HUES48 (cell line): Measurements from ENCODE around the gene OLFML3.

Experiments used
- H3K27ac ChIP-seq: one replicate; pipeline ENCODE4 v1.7.0; 2013; ENCODE audit warnings: low read depth, low read length, inconsistent platforms
- H3K27me3 ChIP-seq: 2 replicates; pipeline ENCODE4 v1.6.1; 2013; ENCODE audit warnings: mild to moderate bottlenecking, low read length; ENCODE audit not compliant: control insufficient read depth, insufficient read depth
- H3K36me3 ChIP-seq: 2 replicates; pipeline ENCODE4 v1.6.1; 2013; ENCODE audit warnings: low read length; ENCODE audit not compliant: control insufficient read depth, insufficient read depth
- H3K4me1 ChIP-seq: 2 replicates; pipeline ENCODE4 v1.6.1; 2013; ENCODE audit warnings: mild to moderate bottlenecking, low read length; ENCODE audit not compliant: control insufficient read depth, insufficient read depth
- H3K4me3 ChIP-seq: 2 replicates; pipeline ENCODE4 v1.5.1; 2013; ENCODE audit warnings: mild to moderate bottlenecking, low read depth, low read length
- H3K9ac ChIP-seq: 2 replicates; pipeline ENCODE4 v1.6.1; 2013; ENCODE audit warnings: mild to moderate bottlenecking, low read depth, low read length, moderate library complexity
- H3K9me3 ChIP-seq: 2 replicates; pipeline ENCODE4 v1.6.1; 2013; ENCODE audit warnings: low read length; ENCODE audit not compliant: control insufficient read depth, insufficient read depth

The OLFML3 gene

DNA sequence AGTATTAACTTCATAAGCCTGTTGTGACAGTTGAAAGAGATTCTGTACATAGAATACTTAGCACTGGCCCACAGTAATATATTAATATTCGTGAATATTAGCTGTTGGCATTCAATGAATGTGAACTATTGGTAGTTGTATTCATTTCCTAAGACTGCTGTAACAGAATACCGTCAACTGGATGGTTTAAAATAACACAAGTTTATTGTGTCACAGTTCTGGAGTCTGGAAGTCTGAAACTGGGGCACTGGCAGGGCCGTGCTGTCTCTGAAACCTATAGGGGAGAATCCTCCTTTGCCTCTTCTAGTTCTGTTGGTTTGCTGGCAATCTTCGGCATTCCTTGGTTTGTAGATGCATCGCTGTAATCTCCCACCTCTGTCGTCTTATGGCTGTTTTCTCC lies 47.5 kb downstream of the OLFML3 start:
- Histone ChIP-seq H3K9me3 (no peaks in the 10 kb centered on the region), H3K27me3 (no peaks in the 10 kb centered on the region), H3K4me3 (no peak overlapping the region), H3K36me3 (no peaks in the 10 kb centered on the region), H3K27ac (no peak overlapping the region), H3K4me1 (peaks cover 29% of the 10 kb centered on the region), H3K9ac (no peak overlapping the region)
